Stimulated activated CD4-positive, alpha-beta T cell treated with anti-CD3 and anti-CD28 coated beads, TNF-alpha, amount 100 ng/mL, for 4 hours (primary cell): Measurements from ENCODE around the gene SMARCC1.
A peak's percentile ranks its signal among the peaks of the same experiment; 100 is the strongest.

Experiments
- DNase-seq, 3 experiments: peaks; one replicate each; pipeline ENCODE4 v3.0.0-alpha.2; 2020; ENCODE audit warnings: low read depth in 3 of 3

Gene SMARCC1

GRCh38 chr3:47588053-47588452 lies 193.6 kb downstream of the SMARCC1 start:
- DNase-seq: no peak

- no peak for DNase-seq
Observed at GRCh38 chr3:47586746-47587145, 194.9 kb downstream of the SMARCC1 start.

GRCh38 chr3:47583320-47584075 lies 198.2 kb downstream of the SMARCC1 start:
- DNase-seq: no peak

GRCh38 chr3:47581835-47582234 lies 199.9 kb downstream of the SMARCC1 start:
- DNase-seq: no peak

GRCh38 chr3:47581422-47581821 lies 200.3 kb downstream of the SMARCC1 start:
- DNase-seq: no peak

GRCh38 chr3:47580481-47580880 lies 201.2 kb downstream of the SMARCC1 start:
- DNase-seq: no peak

- no peak for DNase-seq
Observed at GRCh38 chr3:47579875-47580274, 201.8 kb downstream of the SMARCC1 start.

GRCh38 chr3:47578691-47579632 lies 202.7 kb downstream of the SMARCC1 start, which contains the start of gene CSPG5:
CSPG5 (minus strand) TSS chr3:47578865; CDS start chr3:47578693, 172 bp downstream.
- peak in 1 of 3 experiments; percentile 16 for DNase-seq

GRCh38 chr3:47578119-47578632 lies 203.5 kb downstream of the SMARCC1 start:
- peak in 2 of 3 experiments; percentile 24 to 29 for DNase-seq

- no peak for DNase-seq
Observed at GRCh38 chr3:47577583-47578118, 204.0 kb downstream of the SMARCC1 start.

GRCh38 chr3:47573190-47574172 lies 208.2 kb downstream of the SMARCC1 start:
- DNase-seq: no peak

GRCh38 chr3:47571391-47572175 lies 210.1 kb downstream of the SMARCC1 start:
- no peak for DNase-seq

- no peak for DNase-seq
Observed at GRCh38 chr3:47568901-47569300, 212.8 kb downstream of the SMARCC1 start.

- DNase-seq: no peak
Observed at GRCh38 chr3:47567149-47567548, 214.5 kb downstream of the SMARCC1 start.

- no peak for DNase-seq
Observed at GRCh38 chr3:47566667-47567066, 215.0 kb downstream of the SMARCC1 start.

- DNase-seq: no peak
Observed at GRCh38 chr3:47565734-47566550, 215.8 kb downstream of the SMARCC1 start.

- no peak for DNase-seq
Observed at GRCh38 chr3:47556351-47556750, 225.3 kb downstream of the SMARCC1 start.

GRCh38 chr3:47554335-47554734 lies 227.4 kb downstream of the SMARCC1 start:
- DNase-seq: no peak

GRCh38 chr3:47553407-47553806 lies 228.3 kb downstream of the SMARCC1 start:
- DNase-seq: no peak
